NB4 (cell line): ENCODE results near the gene POTEC.
"Not testable (repeated sequence)": the region's sequence is repeated elsewhere in the genome, so short reads cannot be mapped to it uniquely, and the experiment has no call there.

Source experiments
- DNase-seq: peaks from one replicate; pipeline ENCODE4 v3.0.0; 2010; ENCODE audit warnings: low read depth
- H3K4me3 ChIP-seq: one replicate; pipeline ENCODE4 v1.5.1; 2011; ENCODE audit warnings: mild to moderate bottlenecking, low read depth, low read length, moderate library complexity

POTEC gene

DNA sequence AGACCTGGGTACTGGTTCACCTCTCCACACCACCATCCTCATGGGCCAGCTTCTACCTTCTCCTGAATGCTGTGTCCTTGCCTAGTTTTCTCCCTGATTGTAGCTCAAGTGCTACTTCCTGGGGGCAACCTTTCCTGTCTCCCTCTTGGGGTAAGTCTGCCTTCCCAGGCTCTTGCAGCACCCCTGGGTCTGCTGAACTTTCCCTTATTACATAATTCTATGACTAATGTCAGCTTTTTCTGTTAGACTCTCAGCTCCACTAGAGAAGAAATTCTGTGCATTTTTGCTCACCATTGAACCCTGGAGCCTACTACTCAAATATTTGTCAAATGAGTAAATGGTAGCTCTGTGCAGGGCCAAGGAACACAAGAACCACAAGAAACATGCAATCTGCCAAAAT, 73.4 kb downstream of the POTEC start:
- DNase-seq: peak; percentile 2
- H3K4me3 ChIP-seq: not testable (repeated sequence)

DNA sequence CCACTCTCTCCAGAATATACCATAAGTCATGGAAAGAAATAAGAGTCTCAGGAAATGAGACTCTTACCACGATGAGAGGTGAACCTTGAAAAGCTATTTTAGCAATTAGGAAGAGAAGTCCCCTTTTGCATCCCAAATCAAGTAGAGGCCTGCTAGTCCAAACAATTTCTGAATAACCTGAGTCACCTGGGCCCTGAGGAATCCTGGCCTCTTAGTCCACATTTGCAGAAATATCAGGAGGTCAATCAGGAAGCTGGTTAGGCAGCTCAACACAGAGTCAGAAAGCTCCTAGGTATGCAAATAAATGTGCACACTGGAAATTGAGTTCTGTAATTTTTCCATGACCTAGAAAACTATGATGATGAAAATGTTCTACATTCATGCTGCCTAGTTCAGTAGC, 77.4 kb downstream of the POTEC start:
- not testable (repeated sequence) for H3K4me3 ChIP-seq, DNase-seq
